ENCODE results near the gene SYT8. TPM values are rescaled to one million over a fixed set of nuclear protein-coding genes. Genes with fewer than 3 reads are reported as not detected.
A peak's percentile ranks its signal among the peaks of the same experiment; 100 is the strongest.

The SYT8 gene
- total RNA-seq, 1 donor: not detected

DNA sequence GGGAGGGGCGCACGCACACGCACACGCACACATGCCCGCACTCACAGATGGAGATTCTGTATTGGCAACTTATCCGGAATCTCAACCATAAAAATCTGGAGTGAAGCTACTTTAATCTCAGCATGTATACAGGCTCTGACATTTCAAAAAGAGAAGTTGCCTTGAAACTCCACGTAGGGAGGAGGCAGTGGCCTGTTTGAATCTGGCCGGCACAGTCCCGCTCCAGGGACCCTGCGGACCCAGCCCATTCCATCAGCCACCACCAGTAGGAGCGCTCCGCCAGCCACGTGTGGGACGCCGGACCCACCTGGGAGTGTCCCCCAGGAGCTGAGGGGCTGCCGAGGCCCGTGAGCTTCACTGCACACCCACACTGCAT, 1.9 kb upstream of the SYT8 start:
- no peak overlapping the region for H3K4me3 ChIP-seq (ENCODE audit: low read depth, low read length)
- TF ChIP-seq CTCF (IDR thresholded peaks at IDR 0.05; ENCODE audit: insufficient read depth, low read length): no peak
- DNase-seq (ENCODE audit: low read depth): no peak

GRCh38 chr11:1834062-1834610, 654 bp upstream of the SYT8 start:
- DNase-seq (ENCODE audit: low read depth): no peak
- H3K4me3 ChIP-seq (ENCODE audit: low read depth, low read length): no peak overlapping the region
- no peak for TF ChIP-seq CTCF (IDR thresholded peaks at IDR 0.05; ENCODE audit: insufficient read depth, low read length)

DNA sequence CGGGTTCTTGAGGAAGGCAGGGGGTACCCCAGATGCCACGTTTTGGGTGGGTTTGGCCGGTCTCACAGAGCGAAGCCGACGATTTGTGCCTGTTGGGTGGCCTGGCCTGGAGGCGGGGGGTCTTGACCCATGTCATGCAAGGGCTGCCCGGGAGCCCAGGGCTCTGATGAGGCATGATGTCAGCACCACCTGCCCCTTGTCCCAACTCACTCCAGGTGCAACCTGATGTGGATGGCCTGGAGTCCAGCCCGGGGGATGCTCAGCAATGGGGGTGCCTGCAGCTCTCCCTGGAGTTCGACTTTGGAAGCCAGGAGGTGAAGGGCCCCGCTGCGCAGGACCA, 851 bp downstream of the SYT8 start:
- no peak for DNase-seq (ENCODE audit: low read depth)
- no peak overlapping the region for H3K4me3 ChIP-seq (ENCODE audit: low read depth, low read length)
- no peak for TF ChIP-seq CTCF (IDR thresholded peaks at IDR 0.05; ENCODE audit: insufficient read depth, low read length)

DNA sequence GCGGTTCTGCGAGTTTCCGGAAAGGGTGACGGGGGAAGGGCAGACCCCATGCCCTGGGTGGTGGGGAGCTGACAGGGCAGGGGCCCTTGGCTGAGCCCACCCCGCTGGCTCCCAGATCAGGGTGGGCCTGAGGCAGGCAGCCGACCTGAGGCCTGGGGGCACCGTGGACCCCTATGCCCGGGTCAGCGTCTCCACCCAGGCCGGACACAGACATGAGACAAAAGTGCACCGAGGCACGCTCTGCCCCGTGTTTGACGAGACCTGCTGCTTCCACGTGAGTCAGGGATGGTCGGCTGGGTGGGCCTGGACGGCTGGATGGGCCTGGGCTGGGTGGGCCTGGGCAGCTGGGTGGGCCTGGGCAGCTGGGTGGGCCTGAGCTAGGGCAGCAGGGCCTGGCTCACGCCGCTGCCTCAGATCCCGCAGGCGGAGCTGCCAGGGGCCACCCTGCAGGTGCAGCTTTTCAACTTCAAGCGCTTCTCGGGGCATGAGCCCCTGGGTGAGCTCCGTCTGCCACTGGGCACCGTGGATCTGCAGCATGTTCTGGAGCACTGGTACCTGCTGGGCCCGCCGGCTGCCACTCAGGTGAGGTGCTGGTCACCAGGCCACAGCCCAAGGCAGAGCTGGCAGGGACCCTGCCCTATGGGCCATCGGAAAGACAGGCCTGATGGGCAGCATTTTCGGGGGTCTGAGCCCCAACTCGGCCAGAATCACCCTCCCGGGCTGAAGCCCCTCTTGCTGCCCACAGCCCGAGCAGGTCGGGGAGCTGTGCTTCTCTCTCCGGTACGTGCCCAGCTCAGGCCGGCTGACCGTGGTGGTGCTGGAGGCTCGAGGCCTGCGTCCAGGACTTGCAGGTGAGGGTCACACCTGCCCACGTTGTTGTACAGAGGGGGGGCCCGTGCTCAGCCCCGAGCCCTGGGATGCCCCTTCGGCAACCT, 1.5 kb downstream of the SYT8 start:
- no peak for DNase-seq (ENCODE audit: low read depth)
- H3K4me3 ChIP-seq (ENCODE audit: low read depth, low read length): no peak overlapping the region
- no peak for TF ChIP-seq CTCF (IDR thresholded peaks at IDR 0.05; ENCODE audit: insufficient read depth, low read length)

GRCh38 chr11:1837171-1838076, 2.6 kb downstream of the SYT8 start:
- TF ChIP-seq CTCF (IDR thresholded peaks at IDR 0.05; ENCODE audit: insufficient read depth, low read length): peak; percentile 92
- DNase-seq (ENCODE audit: low read depth): peak; percentile 49
- H3K4me3 ChIP-seq (ENCODE audit: low read depth, low read length): no peak overlapping the region

GRCh38 chr11:1838077-1838425, 3.3 kb downstream of the SYT8 start:
- no peak for DNase-seq (ENCODE audit: low read depth)
- H3K4me3 ChIP-seq (ENCODE audit: low read depth, low read length): no peak overlapping the region
- TF ChIP-seq CTCF (IDR thresholded peaks at IDR 0.05; ENCODE audit: insufficient read depth, low read length): no peak

Measured in fibroblast of the aortic adventitia (primary cell).